Vagina (tissue), 2 donors: ENCODE results near the gene KRT5. TPM values are rescaled to one million over a fixed set of nuclear protein-coding genes. Genes with fewer than 3 reads are reported as not detected.

Source experiments
- DNase-seq, 2 donors: peaks; one replicate each; pipeline ENCODE4 v3.0.0-alpha.2; 2017; ENCODE audit errors: extremely low spot score in 2 of 2
- H3K27ac ChIP-seq: fragments of 200-600 bp; sonication (generic); one replicate; pipeline ENCODE4 v1.5.1; 2019
- H3K27me3 ChIP-seq: fragments of 200-600 bp; sonication (generic); one replicate; pipeline ENCODE4 v1.5.1; 2019
- H3K36me3 ChIP-seq, 2 donors: fragments of 200-600 bp; sonication (generic); one replicate each; pipeline ENCODE4 v1.5.1; 2017 to 2019
- H3K4me1 ChIP-seq: fragments of 200-600 bp; sonication (generic); one replicate; pipeline ENCODE4 v1.5.1; 2019
- H3K4me3 ChIP-seq, 2 donors: fragments of 200-600 bp; sonication (generic); 1 replicate in 1 of 2; 2 replicates in 1 of 2; pipeline ENCODE4 v1.5.1; 2016 to 2019
- H3K9me3 ChIP-seq: fragments of 200-600 bp; sonication (generic); one replicate; pipeline ENCODE4 v1.5.1; 2019
- POLR2A ChIP-seq, 2 donors: fragments of 450-650 bp; IDR thresholded peaks; one replicate each; pipeline ENCODE4 v1.6.1; 2017; ENCODE audit warnings: antibody characterized with exemption in 2 of 2, mild to moderate bottlenecking in 2 of 2, moderate library complexity in 2 of 2
- POLR2AphosphoS5 ChIP-seq, 2 donors: sonication (generic); formaldehyde crosslinking; IDR thresholded peaks; one replicate each; pipeline ENCODE4 v1.9.0; 2017; ENCODE audit warnings: antibody characterized with exemption in 2 of 2, mild to moderate bottlenecking in 2 of 2, low read depth in 1 of 2; ENCODE audit not compliant: insufficient read depth in 1 of 2
- intact Hi-C: fragments of 100-400 bp; cut with DNase I; formaldehyde crosslinking; loops from one replicate; pipeline ENCODE4 v1.15.1; 2023
- total RNA-seq: library from RNA; depleted of rRNA; stranded (reverse); fragments of >200 nt; gene quantifications from one replicate; pipeline ENCODE4 v1.2.3, GENCODE V29; 2016
- TF ChIP-seq, protein P1 (sequence below), 3 experiments: fragments of 450-650 bp in 2 of 3; fragments of 200-600 bp in 1 of 3; sonication (generic) in 1 of 3; IDR thresholded peaks; one replicate each; pipeline ENCODE4 v1.5.1; 2017 to 2019; ENCODE audit warnings: antibody characterized with exemption in 3 of 3, mild to moderate bottlenecking in 2 of 3, moderate library complexity in 2 of 3

KRT5 gene
- total RNA-seq, 1 donor from 2014 or later, result 4,247 TPM

DNA sequence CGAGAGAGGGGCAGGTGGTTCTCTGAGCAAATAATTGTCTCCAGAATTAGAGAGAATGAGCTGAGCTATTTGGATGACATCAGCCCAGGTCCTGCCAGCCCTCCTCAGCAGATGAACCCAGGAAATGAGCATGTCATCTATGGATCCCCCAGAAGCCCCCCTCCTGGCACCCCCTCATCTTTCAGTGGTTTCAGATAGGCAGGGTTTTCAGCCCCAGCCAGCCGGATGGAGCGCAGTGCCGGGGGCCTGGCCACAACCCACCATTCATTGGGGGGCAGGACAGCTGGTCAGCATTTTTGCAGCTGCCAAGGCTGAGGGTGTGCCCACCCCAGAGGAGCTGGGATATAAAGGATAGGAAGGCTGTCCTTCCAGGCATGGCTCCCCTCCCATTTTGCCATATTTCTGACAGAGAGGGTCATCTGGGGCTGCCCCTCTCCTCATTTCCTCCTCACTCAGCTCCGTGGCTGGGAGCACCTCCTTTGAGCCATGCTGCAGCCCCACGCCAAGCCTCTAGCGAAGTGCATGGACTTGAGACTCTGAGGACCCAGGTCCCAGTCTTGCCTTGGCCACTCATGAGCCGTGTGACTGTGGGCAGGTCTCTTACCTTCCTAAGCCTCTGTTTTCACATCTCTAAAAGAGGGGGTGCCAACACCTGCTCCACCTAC, 38.7 kb upstream of the KRT5 start:
- TF ChIP-seq POLR2AphosphoS5 (IDR thresholded peaks at IDR 0.05; ENCODE audit: insufficient read depth in 1 of 2, low read depth in 1 of 2) (no peak), POLR2A (IDR thresholded peaks at IDR 0.05) (no peak)
- TF ChIP-seq, protein P1, sequence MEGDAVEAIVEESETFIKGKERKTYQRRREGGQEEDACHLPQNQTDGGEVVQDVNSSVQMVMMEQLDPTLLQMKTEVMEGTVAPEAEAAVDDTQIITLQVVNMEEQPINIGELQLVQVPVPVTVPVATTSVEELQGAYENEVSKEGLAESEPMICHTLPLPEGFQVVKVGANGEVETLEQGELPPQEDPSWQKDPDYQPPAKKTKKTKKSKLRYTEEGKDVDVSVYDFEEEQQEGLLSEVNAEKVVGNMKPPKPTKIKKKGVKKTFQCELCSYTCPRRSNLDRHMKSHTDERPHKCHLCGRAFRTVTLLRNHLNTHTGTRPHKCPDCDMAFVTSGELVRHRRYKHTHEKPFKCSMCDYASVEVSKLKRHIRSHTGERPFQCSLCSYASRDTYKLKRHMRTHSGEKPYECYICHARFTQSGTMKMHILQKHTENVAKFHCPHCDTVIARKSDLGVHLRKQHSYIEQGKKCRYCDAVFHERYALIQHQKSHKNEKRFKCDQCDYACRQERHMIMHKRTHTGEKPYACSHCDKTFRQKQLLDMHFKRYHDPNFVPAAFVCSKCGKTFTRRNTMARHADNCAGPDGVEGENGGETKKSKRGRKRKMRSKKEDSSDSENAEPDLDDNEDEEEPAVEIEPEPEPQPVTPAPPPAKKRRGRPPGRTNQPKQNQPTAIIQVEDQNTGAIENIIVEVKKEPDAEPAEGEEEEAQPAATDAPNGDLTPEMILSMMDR (IDR thresholded peaks at IDR 0.05), result no peak
- H3K27me3 ChIP-seq, result no peaks in the 10 kb centered on the region
- no peak overlapping the region for H3K27ac ChIP-seq
- no peaks in the 10 kb centered on the region for H3K4me1 ChIP-seq
- intact Hi-C loops, result no loop called here
- H3K9me3 ChIP-seq, result no peaks in the 10 kb centered on the region
- H3K36me3 ChIP-seq, result no peaks in the 10 kb centered on the region
- no peak for DNase-seq
- no peak overlapping the region for H3K4me3 ChIP-seq

DNA sequence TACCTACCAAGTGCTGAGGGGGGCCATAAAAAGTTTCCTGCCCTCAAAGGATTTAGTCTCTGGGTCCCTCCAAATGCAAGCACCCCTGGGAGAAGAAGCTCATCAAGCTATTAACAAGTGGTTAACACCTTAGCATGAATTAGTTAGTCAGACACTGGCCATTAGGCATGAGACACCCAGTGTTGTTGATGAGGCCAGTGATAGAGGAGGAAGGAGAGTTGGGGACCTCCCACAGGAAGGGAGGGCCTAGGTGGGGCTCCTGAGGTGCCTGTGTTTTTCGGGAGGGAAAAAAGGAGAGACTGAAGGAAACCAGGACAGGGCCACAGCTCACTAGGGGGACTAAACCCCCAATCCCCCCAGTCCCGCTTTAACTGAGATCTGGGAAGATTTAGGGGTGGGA, 37.3 kb upstream of the KRT5 start:
- intact Hi-C loops, result no loop called here
- TF ChIP-seq, protein P1 (IDR thresholded peaks at IDR 0.05), result no peak
- TF ChIP-seq POLR2A (IDR thresholded peaks at IDR 0.05), result no peak
- no peak for TF ChIP-seq POLR2AphosphoS5 (IDR thresholded peaks at IDR 0.05; ENCODE audit: insufficient read depth in 1 of 2, low read depth in 1 of 2)

DNA sequence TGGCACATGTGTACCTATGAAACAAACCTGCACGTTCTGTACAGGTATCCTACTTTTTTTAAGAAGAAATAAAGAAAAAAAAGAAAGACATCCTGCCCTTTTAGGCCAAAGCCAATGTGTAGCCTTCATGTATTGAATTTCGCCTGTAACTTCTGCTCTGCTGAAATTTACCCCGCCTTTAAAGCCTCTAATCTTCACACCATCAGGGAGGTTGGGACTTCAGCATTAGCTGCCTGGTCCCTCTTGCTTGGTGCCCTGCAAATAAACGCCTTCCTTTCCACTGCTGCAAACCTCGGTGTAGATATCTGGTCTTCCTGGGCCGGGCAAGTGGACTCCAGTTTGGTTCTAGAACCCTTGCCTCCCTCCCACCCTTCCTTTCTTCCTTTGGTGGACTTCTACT, 35.4 kb upstream of the KRT5 start:
- TF ChIP-seq, protein P1 (IDR thresholded peaks at IDR 0.05), result no peak
- no peak for TF ChIP-seq POLR2AphosphoS5 (IDR thresholded peaks at IDR 0.05; ENCODE audit: insufficient read depth in 1 of 2, low read depth in 1 of 2)
- no peak for TF ChIP-seq POLR2A (IDR thresholded peaks at IDR 0.05)
- Histone ChIP-seq H3K4me3 (no peak overlapping the region), H3K27ac (no peak overlapping the region), H3K36me3 (no peaks in the 10 kb centered on the region), H3K9me3 (no peaks in the 10 kb centered on the region), H3K27me3 (no peaks in the 10 kb centered on the region), H3K4me1 (no peaks in the 10 kb centered on the region)
- no peak for DNase-seq
- intact Hi-C loops, result no loop called here

More for the DNA sequence above, 37.3 kb upstream of the KRT5 start:
- H3K27ac ChIP-seq, result no peak overlapping the region
- no peak for DNase-seq
- H3K9me3 ChIP-seq, result no peaks in the 10 kb centered on the region
- H3K27me3 ChIP-seq, result no peaks in the 10 kb centered on the region
- H3K4me1 ChIP-seq, result no peaks in the 10 kb centered on the region
- no peaks in the 10 kb centered on the region for H3K36me3 ChIP-seq
- no peak overlapping the region for H3K4me3 ChIP-seq

DNA sequence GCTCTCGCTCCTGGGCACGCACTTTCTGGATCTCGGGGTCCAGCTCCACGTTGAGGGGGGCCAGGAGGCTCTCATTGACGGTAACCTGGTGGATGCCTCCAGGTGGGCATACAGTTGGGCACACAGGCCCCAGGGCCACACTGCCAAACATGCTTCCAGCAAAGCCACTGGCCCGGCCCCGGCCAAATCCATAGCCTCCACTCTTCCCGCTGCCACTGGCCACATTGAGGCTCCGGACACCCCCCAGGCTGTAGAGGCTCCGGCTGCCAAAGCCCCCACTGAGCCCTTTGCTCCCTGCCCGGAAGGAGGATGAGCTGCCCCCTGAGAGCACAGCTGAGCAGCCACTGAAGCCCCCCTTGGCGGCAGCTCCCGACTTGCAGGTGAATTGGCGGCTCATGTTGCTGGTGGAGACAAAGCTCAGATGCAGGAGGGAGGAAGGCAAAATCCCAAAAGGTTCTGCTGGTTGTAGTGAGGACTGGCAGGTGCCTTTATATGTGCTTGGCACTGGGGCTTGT, 32.5 kb upstream of the KRT5 start, which contains the start of gene KRT71:
TSS of gene KRT71 (minus strand) at position 465 of the 515 bp plus-strand sequence. CDS start at position 397, 68 bp downstream.
- Histone ChIP-seq H3K27ac (no peak within 1 kb of the TSS), H3K4me3 (no peak within 1 kb of the TSS), H3K36me3 (no peaks in the 10 kb centered on the region), H3K9me3 (no peaks in the 10 kb centered on the region), H3K27me3 (no peaks in the 10 kb centered on the region), H3K4me1 (no peaks in the 10 kb centered on the region)
- TF ChIP-seq, protein P1 (IDR thresholded peaks at IDR 0.05), result no peak
- TF ChIP-seq POLR2AphosphoS5 (IDR thresholded peaks at IDR 0.05; ENCODE audit: insufficient read depth in 1 of 2, low read depth in 1 of 2), result no peak
- TF ChIP-seq POLR2A (IDR thresholded peaks at IDR 0.05), result no peak
- no peak for DNase-seq
- intact Hi-C loops, result no loop called here

DNA sequence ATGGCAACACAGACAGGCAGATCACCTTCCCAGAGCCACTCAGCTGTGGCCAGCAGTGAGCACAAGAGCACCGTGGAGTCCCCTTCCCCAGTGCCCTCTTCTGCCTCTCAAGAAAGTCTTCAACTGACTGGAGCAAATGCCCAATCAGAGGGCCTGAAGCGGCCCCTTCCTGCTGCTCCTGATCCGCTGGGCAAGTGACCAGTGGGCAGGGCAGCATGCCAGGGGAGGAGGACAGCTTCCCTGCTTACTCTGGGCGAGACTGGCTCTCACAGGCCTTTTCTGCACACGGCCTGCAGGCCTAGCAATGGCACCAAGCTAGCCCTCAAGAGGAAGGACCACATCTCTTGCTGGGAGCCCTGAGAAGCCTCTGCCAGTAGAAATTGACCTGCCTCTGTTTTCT, 31.9 kb upstream of the KRT5 start:
- Histone ChIP-seq H3K4me1 (no peaks in the 10 kb centered on the region), H3K27me3 (no peaks in the 10 kb centered on the region), H3K9me3 (no peaks in the 10 kb centered on the region), H3K27ac (no peak overlapping the region), H3K4me3 (no peak overlapping the region), H3K36me3 (no peaks in the 10 kb centered on the region)
- DNase-seq, result no peak
- TF ChIP-seq POLR2A (IDR thresholded peaks at IDR 0.05), result no peak
- TF ChIP-seq, protein P1 (IDR thresholded peaks at IDR 0.05), result no peak
- TF ChIP-seq POLR2AphosphoS5 (IDR thresholded peaks at IDR 0.05; ENCODE audit: insufficient read depth in 1 of 2, low read depth in 1 of 2), result no peak
- intact Hi-C loops, result no loop called here
